Smooth muscle cell (in vitro differentiated cells): Measurements from ENCODE around the gene SELENOP. TPM values are rescaled to one million over a fixed set of nuclear protein-coding genes. Genes with fewer than 3 reads are reported as not detected.

Experiments
- DNase-seq: peaks from one replicate; lab custom pipeline; 2025; ENCODE audit not compliant: unreplicated experiment; lab: John Stamatoyannopoulos, UW
- H2AFZ ChIP-seq: fragments of 200-600 bp; sonication (generic); 2 replicates; pipeline ENCODE4 v1.6.0; 2016; ENCODE audit warnings: antibody characterized with exemption, low read depth, mild to moderate bottlenecking
- H3F3A ChIP-seq: fragments of 200-600 bp; sonication (generic); 2 replicates; pipeline ENCODE4 v1.6.0; 2017; ENCODE audit warnings: antibody characterized with exemption, low read depth
- H3K27ac ChIP-seq: fragments of 200-600 bp; sonication (generic); 2 replicates; pipeline ENCODE4 v1.5.1; 2016; ENCODE audit warnings: low read depth, mild to moderate bottlenecking
- H3K27me3 ChIP-seq: fragments of 200-600 bp; sonication (generic); 2 replicates; pipeline ENCODE4 v1.6.1; 2016; ENCODE audit warnings: low read depth, mild to moderate bottlenecking
- H3K36me3 ChIP-seq: fragments of 200-600 bp; sonication (generic); 2 replicates; pipeline ENCODE4 v1.5.1; 2016; ENCODE audit warnings: low read depth
- H3K4me1 ChIP-seq: fragments of 200-600 bp; sonication (generic); 2 replicates; pipeline ENCODE4 v1.5.1; 2016; ENCODE audit warnings: low read depth
- H3K4me2 ChIP-seq: fragments of 200-600 bp; sonication (generic); 2 replicates; pipeline ENCODE4 v1.6.0; 2016; ENCODE audit warnings: mild to moderate bottlenecking
- H3K4me3 ChIP-seq: fragments of 200-600 bp; sonication (generic); 2 replicates; pipeline ENCODE4 v1.5.1; 2016; ENCODE audit warnings: mild to moderate bottlenecking
- H3K79me2 ChIP-seq: fragments of 200-600 bp; sonication (generic); 2 replicates; pipeline ENCODE4 v1.6.0; 2016; ENCODE audit warnings: low read depth, mild to moderate bottlenecking
- H3K9ac ChIP-seq: fragments of 200-600 bp; sonication (generic); 2 replicates; pipeline ENCODE4 v1.6.0; 2016; ENCODE audit warnings: low read depth
- H3K9me3 ChIP-seq: fragments of 200-600 bp; sonication (generic); replicated peaks from 2 replicates; pipeline ENCODE4 v1.5.1; 2016; ENCODE audit warnings: low read depth
- H4K20me1 ChIP-seq: fragments of 200-600 bp; sonication (generic); 2 replicates; pipeline ENCODE4 v1.6.0; 2016; ENCODE audit warnings: low read depth
- WGBS: methylation state at CpG from one replicate; pipeline ENCODE4 v1.1.7; 2016; ENCODE audit warnings: low lambda C conversion rate; 5-methylcytosine and 5-hydroxymethylcytosine counted together
- polyA plus RNA-seq: library from polyadenylated mRNA; unstranded; fragments of >200 nt; fragmentation: Nextera tagmentation; extraction: Ambion mirVana; gene quantifications from 2 replicates; pipeline ENCODE4 v1.2.1, GENCODE V29; 2016
- total RNA-seq: library from RNA; depleted of rRNA; stranded (reverse); fragments of >200 nt; gene quantifications from 2 replicates; pipeline ENCODE4 v1.2.3, GENCODE V29; 2014
- TF ChIP-seq, protein P1 (sequence below): fragments of 200-600 bp; sonication (generic); IDR thresholded peaks from 2 replicates; pipeline ENCODE4 v1.5.1; 2017; ENCODE audit warnings: borderline replicate concordance, mild to moderate bottlenecking, antibody characterized with exemption; ENCODE audit not compliant: insufficient read depth, poor library complexity, severe bottlenecking

Gene SELENOP
- total and polyA plus RNA-seq, 2 experiments from 2014 or later: 11.9 to 12.2 TPM

DNA sequence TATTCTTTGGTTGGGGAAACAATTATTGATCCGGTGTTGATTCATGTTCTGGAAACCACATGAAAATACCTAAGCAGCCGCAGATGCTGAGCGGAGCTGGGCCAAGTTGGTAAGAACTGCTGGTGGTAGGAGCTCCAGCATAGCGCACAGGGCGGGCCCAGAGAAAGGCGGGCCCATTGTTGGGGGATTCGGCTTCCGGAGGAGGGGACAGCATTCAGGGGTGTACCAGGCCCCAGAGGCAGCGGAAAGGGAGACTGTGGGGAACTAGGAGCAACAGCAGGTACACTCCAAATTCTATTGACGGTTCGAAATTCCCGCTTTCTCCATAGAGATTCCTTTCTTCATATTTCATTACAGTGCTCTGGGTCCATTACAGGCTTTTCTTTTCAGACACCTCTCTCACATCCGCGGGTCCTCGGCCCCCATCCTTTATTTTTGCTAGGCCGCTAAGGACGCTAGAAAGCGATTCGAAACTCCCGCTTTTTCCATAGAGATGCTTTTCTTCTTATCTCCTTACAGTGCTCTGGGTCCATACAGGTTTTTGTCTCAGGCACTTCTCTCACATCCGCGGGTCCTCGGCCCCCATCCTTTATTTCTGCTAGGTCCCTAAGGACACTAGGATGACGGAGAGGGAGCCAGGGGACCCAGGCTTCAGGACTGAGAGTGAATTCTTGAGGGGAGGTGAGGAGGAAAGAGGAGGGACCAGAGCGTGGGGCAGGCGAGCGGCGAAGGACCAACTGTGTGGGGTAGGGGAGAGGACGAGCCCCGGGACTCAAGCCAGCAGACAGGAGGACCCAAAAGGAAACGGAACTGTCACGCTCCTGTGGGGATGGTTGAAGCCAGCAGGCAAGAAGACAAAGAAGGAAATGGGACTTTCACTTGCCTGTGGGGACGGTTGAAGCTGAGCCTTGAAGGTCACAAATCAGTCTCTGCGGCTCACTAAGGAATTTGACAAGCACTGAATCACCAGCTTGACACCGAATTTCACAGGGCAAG, 54.8 kb downstream of the SELENOP start, which contains the start of gene CCDC152:
Gene CCDC152, plus strand, starts transcription at position 213 of the 996 bp plus-strand sequence. CDS start 2,304 bp downstream, outside the sequence.
- Histone ChIP-seq H3K9ac (no peak within 1 kb of the TSS), H3K79me2 (no peaks in the 10 kb centered on the region), H3K4me3 (peak within 1 kb of the TSS; percentile 34), H3K4me2 (peak within 1 kb of the TSS; percentile 78), H3K36me3 (no peaks in the 10 kb centered on the region), H2AFZ (peak within 1 kb of the TSS; percentile 71), H3F3A (no peaks in the 10 kb centered on the region), H3K9me3 (no peaks in the 10 kb centered on the region), H3K27me3 (no peaks in the 10 kb centered on the region), H3K4me1 (no peaks in the 10 kb centered on the region), H4K20me1 (no peaks in the 10 kb centered on the region), H3K27ac (no peak within 1 kb of the TSS)
- TF ChIP-seq, protein P1, sequence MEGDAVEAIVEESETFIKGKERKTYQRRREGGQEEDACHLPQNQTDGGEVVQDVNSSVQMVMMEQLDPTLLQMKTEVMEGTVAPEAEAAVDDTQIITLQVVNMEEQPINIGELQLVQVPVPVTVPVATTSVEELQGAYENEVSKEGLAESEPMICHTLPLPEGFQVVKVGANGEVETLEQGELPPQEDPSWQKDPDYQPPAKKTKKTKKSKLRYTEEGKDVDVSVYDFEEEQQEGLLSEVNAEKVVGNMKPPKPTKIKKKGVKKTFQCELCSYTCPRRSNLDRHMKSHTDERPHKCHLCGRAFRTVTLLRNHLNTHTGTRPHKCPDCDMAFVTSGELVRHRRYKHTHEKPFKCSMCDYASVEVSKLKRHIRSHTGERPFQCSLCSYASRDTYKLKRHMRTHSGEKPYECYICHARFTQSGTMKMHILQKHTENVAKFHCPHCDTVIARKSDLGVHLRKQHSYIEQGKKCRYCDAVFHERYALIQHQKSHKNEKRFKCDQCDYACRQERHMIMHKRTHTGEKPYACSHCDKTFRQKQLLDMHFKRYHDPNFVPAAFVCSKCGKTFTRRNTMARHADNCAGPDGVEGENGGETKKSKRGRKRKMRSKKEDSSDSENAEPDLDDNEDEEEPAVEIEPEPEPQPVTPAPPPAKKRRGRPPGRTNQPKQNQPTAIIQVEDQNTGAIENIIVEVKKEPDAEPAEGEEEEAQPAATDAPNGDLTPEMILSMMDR: no peak
- no peak for DNase-seq
- 48% methylated on average over 35 of the region's 35 CpGs for WGBS

DNA sequence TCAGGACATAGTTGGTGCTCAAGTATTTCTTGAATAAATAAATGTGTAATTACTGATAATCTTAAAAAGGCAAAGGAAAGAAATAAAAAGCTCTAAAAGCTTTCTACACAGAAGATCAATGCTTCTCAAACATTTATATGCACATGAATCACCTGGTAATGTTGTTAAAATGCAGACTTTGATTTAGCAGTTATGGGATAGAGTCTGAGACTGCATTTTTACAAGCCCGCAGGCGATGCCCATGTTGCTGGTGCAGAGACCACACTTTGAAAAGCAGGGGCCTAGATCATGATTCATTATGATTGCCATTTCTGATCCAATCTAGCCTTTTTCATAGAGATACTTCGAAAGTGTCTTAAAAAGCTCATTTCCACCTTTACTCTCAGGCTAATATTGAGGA, 58.6 kb downstream of the SELENOP start:
- DNase-seq: no peak
- Histone ChIP-seq H3K79me2 (no peaks in the 10 kb centered on the region), H3K4me2 (no peak overlapping the region), H3K9ac (no peak overlapping the region), H3F3A (no peaks in the 10 kb centered on the region), H3K27me3 (no peaks in the 10 kb centered on the region), H3K9me3 (no peaks in the 10 kb centered on the region), H3K27ac (no peak overlapping the region), H3K4me3 (no peak overlapping the region), H3K4me1 (no peaks in the 10 kb centered on the region), H2AFZ (no peak overlapping the region), H3K36me3 (no peaks in the 10 kb centered on the region), H4K20me1 (no peaks in the 10 kb centered on the region)
- TF ChIP-seq, protein P1: no peak
- 85% methylated on average over 3 of the region's 3 CpGs for WGBS

DNA sequence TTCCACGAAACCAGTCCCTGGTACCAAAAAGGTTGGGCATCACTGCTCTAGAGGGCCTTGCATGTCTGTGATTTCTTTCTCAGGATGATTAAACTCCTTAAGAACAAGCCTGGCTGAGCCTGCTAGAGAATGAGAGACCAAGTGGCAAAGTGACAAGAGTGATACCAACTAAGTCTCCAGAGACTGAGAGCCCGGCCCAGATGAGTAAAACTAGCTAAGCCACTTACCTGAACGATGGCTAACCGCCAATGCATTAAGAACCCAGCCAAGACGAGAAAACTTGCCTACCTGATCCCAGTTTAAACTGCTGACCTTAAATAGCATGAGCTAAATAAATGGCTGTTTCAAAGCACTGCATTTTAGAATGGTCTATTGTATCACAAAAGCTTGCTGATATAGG, 60.6 kb downstream of the SELENOP start:
- Histone ChIP-seq H3K4me1 (no peaks in the 10 kb centered on the region), H3K27ac (no peak overlapping the region), H3K79me2 (no peaks in the 10 kb centered on the region), H3K9ac (no peak overlapping the region), H3K4me3 (no peak overlapping the region), H4K20me1 (no peaks in the 10 kb centered on the region), H3K27me3 (no peaks in the 10 kb centered on the region), H2AFZ (no peak overlapping the region), H3K9me3 (no peaks in the 10 kb centered on the region), H3K4me2 (no peak overlapping the region), H3F3A (no peaks in the 10 kb centered on the region), H3K36me3 (no peaks in the 10 kb centered on the region)
- 81% methylated on average over 5 of the region's 5 CpGs for WGBS
- DNase-seq: no peak
- TF ChIP-seq, protein P1: no peak
